Measurements from ENCODE around the gene CNTNAP2.

Gene CNTNAP2

DNA sequence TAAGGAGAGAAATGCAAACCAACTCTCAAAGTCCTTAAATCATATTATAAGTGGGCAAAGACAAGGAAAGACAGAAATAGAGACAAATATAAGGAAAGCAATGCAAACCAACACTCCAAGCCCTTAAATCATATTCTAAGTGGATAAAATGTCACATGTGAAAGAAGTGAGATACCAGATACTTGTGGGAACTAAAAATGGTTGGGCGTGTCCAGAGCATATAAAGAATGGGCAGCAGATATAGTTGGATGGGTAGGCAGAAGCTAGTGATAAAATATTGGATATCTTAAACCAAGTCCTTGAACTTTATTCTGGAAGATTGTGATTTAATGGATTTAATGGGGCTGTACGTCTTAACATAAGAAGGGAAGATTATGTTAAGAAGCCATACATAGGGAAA, 1408.7 kb downstream of the CNTNAP2 start:
- no peak overlapping the region for H3K27ac ChIP-seq
- TF ChIP-seq, protein P1, sequence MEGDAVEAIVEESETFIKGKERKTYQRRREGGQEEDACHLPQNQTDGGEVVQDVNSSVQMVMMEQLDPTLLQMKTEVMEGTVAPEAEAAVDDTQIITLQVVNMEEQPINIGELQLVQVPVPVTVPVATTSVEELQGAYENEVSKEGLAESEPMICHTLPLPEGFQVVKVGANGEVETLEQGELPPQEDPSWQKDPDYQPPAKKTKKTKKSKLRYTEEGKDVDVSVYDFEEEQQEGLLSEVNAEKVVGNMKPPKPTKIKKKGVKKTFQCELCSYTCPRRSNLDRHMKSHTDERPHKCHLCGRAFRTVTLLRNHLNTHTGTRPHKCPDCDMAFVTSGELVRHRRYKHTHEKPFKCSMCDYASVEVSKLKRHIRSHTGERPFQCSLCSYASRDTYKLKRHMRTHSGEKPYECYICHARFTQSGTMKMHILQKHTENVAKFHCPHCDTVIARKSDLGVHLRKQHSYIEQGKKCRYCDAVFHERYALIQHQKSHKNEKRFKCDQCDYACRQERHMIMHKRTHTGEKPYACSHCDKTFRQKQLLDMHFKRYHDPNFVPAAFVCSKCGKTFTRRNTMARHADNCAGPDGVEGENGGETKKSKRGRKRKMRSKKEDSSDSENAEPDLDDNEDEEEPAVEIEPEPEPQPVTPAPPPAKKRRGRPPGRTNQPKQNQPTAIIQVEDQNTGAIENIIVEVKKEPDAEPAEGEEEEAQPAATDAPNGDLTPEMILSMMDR (conservative IDR thresholded peaks at IDR 0.05), result no peak

DNA sequence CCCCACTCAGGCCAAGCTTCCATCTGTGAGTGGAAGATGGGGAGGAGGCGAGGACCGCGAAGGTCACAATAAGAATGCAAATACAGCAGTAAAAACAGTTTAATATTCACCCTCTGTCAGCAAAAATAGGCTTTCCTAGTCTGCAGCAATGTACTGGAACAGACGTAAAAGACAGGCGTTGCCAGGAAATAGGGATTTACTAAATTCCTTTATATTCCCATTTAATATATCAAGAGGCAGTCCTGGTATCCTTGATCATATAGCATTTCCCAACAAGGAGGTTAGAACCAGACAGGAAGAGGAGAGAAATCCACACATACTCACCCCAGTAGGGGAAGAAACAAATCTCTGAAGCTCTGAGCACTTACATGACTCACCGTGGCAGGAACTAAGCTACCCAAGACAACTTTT, 1419.1 kb downstream of the CNTNAP2 start:
- no peak overlapping the region for H3K27ac ChIP-seq
- TF ChIP-seq, protein P1 (conservative IDR thresholded peaks at IDR 0.05), result no peak

DNA sequence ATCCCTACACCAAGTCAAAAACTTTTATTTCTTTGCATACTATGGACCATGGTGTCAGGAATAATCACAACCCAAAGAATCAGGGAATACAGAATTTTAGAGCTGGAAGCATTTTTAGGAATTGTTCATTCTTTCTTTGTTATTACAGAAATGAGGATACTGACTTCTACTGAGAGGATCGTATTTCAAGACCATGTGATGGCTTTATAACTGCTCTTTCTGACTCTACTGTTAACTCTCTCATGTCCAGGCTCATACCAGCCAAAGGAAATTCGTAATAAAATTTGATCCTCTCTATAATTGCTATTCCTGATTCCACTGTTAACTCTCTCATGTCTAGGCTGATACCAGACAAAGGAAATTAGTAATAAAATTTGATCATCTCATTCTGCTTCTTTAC, 1423.1 kb downstream of the CNTNAP2 start:
- TF ChIP-seq, protein P1 (conservative IDR thresholded peaks at IDR 0.05), result no peak

DNA sequence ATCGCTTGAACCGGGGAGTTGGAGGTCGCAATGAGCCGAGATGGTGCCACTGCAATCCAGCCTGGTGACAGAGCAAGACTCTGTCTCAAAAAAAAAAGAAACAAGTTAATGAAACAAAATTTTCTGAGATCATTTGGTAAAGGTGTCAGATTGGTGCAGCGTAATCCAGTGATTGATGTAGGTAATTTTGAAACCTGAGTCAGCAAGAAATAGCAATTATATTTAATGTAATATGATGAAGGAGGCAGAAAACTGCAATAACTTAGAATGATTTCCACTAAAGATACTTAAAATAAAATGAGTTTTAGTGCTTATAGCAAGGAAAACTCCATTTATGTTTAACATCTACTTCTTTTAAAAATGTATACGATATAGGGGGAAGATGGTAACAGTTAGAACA, 1424.1 kb downstream of the CNTNAP2 start:
- H3K27ac ChIP-seq, result no peak overlapping the region
- TF ChIP-seq, protein P1 (conservative IDR thresholded peaks at IDR 0.05), result no peak

More for the DNA sequence above, 1423.1 kb downstream of the CNTNAP2 start:
- no peak overlapping the region for H3K27ac ChIP-seq

DNA sequence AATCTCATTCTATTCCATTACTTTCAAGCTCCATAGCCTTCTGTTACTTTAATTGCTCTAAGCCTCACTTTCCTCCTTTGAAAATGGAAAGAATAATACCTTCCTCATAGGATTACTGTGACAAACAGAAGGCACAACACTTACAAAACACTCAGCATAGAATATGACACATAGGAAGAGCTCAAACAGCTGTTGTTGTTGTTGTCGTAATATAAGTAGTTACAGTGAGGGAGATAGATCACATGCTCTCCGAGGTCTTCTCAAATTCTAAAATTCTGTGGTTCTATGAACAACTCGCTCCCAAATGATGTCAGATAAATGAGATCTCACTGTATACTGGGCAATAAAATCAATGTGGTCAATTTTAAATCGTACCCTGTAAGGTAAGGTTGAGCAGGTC, 1424.7 kb downstream of the CNTNAP2 start:
- H3K27ac ChIP-seq, result no peak overlapping the region
- TF ChIP-seq, protein P1 (conservative IDR thresholded peaks at IDR 0.05), result no peak

DNA sequence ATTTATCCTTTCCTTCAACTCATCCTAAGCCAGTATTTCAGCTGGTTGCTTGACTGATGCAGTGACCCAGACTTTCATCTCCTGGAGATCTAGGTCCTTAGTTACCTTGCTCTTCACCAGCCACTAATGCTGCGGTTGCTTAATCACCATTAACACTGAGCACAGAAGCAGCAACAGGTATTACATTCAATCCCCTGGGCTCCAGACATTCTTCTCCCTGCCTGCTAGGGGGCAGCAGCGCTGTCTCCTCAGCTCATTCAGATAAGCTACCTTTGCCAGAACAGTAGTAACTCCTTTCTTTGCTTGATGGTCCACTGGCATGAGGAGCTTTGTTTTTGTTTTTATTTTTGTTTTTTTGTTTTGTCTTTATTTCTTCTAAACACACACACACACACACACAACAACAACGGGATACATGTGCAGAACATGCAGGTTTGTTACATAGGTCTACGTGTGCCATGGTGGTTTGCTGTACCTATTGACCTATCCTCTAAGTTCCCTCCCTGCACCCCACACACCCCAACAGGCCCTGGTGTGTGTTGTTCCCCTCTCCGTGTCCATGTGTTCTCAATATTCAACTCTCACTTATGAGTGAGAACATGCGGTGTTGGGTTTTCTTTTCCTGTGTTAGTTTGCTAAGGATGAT, 1430.8 kb downstream of the CNTNAP2 start:
- no peak overlapping the region for H3K27ac ChIP-seq
- TF ChIP-seq, protein P1 (conservative IDR thresholded peaks at IDR 0.05), result peak; percentile 79

DNA sequence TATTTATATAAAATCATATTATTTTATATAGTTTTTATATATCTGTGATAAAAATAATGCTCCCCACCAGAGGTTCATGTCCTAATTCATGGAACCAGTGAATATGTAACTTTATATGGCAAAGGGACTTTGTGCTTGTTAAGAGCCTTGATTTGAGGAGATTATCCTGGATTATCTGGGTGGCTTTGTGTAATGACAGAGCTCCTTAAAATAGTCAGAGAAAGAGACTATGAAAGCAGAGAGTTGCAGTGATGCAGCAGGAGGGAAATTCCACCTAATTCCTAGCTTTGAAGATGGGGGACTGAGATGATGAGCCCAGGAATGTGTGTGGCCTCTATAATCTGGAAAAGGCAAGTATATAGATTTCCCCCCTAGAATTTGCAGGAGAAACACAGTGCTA, 1439.7 kb downstream of the CNTNAP2 start:
- H3K27ac ChIP-seq, result no peak overlapping the region
- TF ChIP-seq, protein P1 (conservative IDR thresholded peaks at IDR 0.05), result no peak

Measured in VCaP (cell line).